NCI-H82 treated with DMSO at 0.1 percent for 48 hours (cell line): Measurements from ENCODE around the gene ARF1.
A peak's percentile ranks its signal among the peaks of the same experiment; 100 is the strongest.

Experiments used
- DNase-seq: peaks from one replicate; lab custom pipeline; 2025; ENCODE audit not compliant: unreplicated experiment; lab: John Stamatoyannopoulos, UW

ARF1 gene

GRCh38 chr1:228082214-228082917 lies at the start of gene ARF1:
Gene ARF1 (plus strand): TSS chr1:228082708. CDS start chr1:228097115, 14,407 bp downstream.
- peak; percentile 78 for DNase-seq

- DNase-seq, result no peak
Measured at GRCh38 chr1:228033376-228033775, 49.1 kb upstream of the ARF1 start.

GRCh38 chr1:228034954-228035837 lies 47.3 kb upstream of the ARF1 start:
- DNase-seq, result no peak

GRCh38 chr1:228035844-228036243 lies 46.7 kb upstream of the ARF1 start:
- DNase-seq, result no peak

GRCh38 chr1:228036701-228037231 lies 45.7 kb upstream of the ARF1 start:
- no peak for DNase-seq

GRCh38 chr1:228037401-228038386 lies 44.8 kb upstream of the ARF1 start:
- no peak for DNase-seq

- no peak for DNase-seq
Measured at GRCh38 chr1:228038387-228039005, 44.0 kb upstream of the ARF1 start.

GRCh38 chr1:228039006-228039903 lies 43.3 kb upstream of the ARF1 start:
- DNase-seq, result no peak

- no peak for DNase-seq
Measured at GRCh38 chr1:228039986-228040385, 42.5 kb upstream of the ARF1 start.

GRCh38 chr1:228041316-228041715 lies 41.2 kb upstream of the ARF1 start:
- no peak for DNase-seq

- DNase-seq, result no peak
Measured at GRCh38 chr1:228042508-228042907, 40.0 kb upstream of the ARF1 start.

- no peak for DNase-seq
Measured at GRCh38 chr1:228043281-228043848, 39.1 kb upstream of the ARF1 start.

GRCh38 chr1:228044961-228045360 lies 37.5 kb upstream of the ARF1 start:
- DNase-seq, result no peak

GRCh38 chr1:228045405-228045804 lies 37.1 kb upstream of the ARF1 start:
- no peak for DNase-seq

- DNase-seq, result no peak
Measured at GRCh38 chr1:228045871-228046270, 36.6 kb upstream of the ARF1 start.

GRCh38 chr1:228046421-228047182 lies 35.9 kb upstream of the ARF1 start:
- DNase-seq, result no peak

GRCh38 chr1:228047183-228047466 lies 35.4 kb upstream of the ARF1 start:
- no peak for DNase-seq

GRCh38 chr1:228048120-228048519 lies 34.4 kb upstream of the ARF1 start:
- DNase-seq, result no peak
